GM12892 (cell line): Measurements from ENCODE around the gene RPL15.
"Not testable (repeated sequence)": the region's sequence is repeated elsewhere in the genome, so short reads cannot be mapped to it uniquely, and the experiment has no call there.

Experiments
- POLR2A ChIP-seq: IDR thresholded peaks from 2 replicates; pipeline ENCODE4 v1.6.1; 2011; ENCODE audit warnings: low read depth, low read length, control low read depth
- POLR2AphosphoS5 ChIP-seq: IDR thresholded peaks from 2 replicates; pipeline ENCODE4 v1.6.1; 2011; ENCODE audit warnings: low read depth, low read length, control low read depth

DNA sequence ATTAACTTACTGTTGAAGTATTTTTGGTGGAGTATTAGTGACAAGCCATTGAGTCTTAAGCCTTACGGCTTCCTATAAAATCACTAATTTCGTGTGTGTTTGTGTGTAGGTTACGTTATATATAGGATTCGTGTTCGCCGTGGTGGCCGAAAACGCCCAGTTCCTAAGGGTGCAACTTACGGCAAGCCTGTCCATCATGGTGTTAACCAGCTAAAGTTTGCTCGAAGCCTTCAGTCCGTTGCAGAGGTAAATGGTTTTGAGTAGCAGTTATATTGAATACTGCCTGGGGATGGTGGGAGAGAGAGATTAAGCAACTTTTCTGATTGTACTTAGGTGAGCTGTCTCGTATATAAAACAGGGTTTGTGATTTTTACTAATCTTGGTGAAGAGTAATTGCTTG lies 1.4 kb downstream of the RPL15 start:
- TF ChIP-seq POLR2A, POLR2AphosphoS5: not testable (repeated sequence)
